Natural killer cell (primary cell): ENCODE results near the gene ISLR. TPM values are rescaled to one million over a fixed set of nuclear protein-coding genes. Genes with fewer than 3 reads are reported as not detected.

Experiments
- ATAC-seq, 3 donors: fragments of 150-1000 bp in 2 of 3; fragments of 200-7000 bp in 1 of 3; cut with Tn5 transposase; 1 replicate in 1 of 3; 2 replicates in 2 of 3; pipeline ENCODE4 v1.10.0; 2021; ENCODE audit warnings: mild to moderate bottlenecking in 2 of 3, moderate library complexity in 2 of 3
- DNase-seq, 2 donors: peaks; one replicate each; pipeline versions ENCODE4 v3.0.0 to v3.0.0-alpha.2; 2013 to 2021; ENCODE audit warnings: mixed read lengths in 1 of 2
- H3K27ac ChIP-seq: one replicate; pipeline ENCODE4 v1.5.1; 2013; ENCODE audit warnings: mild to moderate bottlenecking, low read length
- H3K27me3 ChIP-seq: one replicate; pipeline ENCODE4 v1.6.1; 2013; ENCODE audit warnings: low read length; ENCODE audit not compliant: control insufficient read depth, insufficient read depth
- H3K36me3 ChIP-seq: one replicate; pipeline ENCODE4 v1.6.1; 2013; ENCODE audit warnings: low read length; ENCODE audit not compliant: control insufficient read depth, insufficient read depth
- H3K4me1 ChIP-seq: one replicate; pipeline ENCODE4 v1.6.1; 2013; ENCODE audit warnings: low read length; ENCODE audit not compliant: control insufficient read depth, insufficient read depth
- H3K4me3 ChIP-seq: one replicate; pipeline ENCODE4 v1.5.1; 2013; ENCODE audit warnings: low read length
- H3K9me3 ChIP-seq: one replicate; pipeline ENCODE4 v1.6.1; 2013; ENCODE audit warnings: low read length; ENCODE audit not compliant: control insufficient read depth, insufficient read depth
- H3K27ac Mint-ChIP-seq, 2 donors: one replicate each; pipeline ENCODE4 v1.8.0; 2022; ENCODE audit warnings: mild to moderate bottlenecking in 2 of 2, mixed read lengths in 2 of 2, moderate library complexity in 1 of 2
- H3K27me3 Mint-ChIP-seq, 2 donors: one replicate each; pipeline ENCODE4 v1.8.0; 2022; ENCODE audit warnings: low read depth in 2 of 2, mixed read lengths in 2 of 2
- H3K36me3 Mint-ChIP-seq: one replicate; pipeline ENCODE4 v1.8.0; 2022; ENCODE audit warnings: mixed read lengths
- H3K4me1 Mint-ChIP-seq, 2 donors: one replicate each; pipeline ENCODE4 v1.8.0; 2022; ENCODE audit warnings: mixed read lengths in 2 of 2
- H3K4me3 Mint-ChIP-seq: one replicate; pipeline ENCODE4 v1.8.0; 2022; ENCODE audit warnings: mild to moderate bottlenecking, moderate library complexity, mixed read lengths
- H3K9me3 Mint-ChIP-seq, 2 donors: one replicate each; pipeline ENCODE4 v1.8.0; 2022; ENCODE audit warnings: mixed read lengths in 2 of 2
- CTCF ChIP-seq: fragments of 200-600 bp; IDR thresholded peaks from one replicate; pipeline ENCODE4 v1.8.0; 2022; ENCODE audit warnings: antibody characterized with exemption
- WGBS: methylation state at CpG from one replicate; pipeline ENCODE4 v1.1.7; 2013; ENCODE audit warnings: missing lambda C conversion rate; ENCODE audit not compliant: insufficient coverage; 5-methylcytosine and 5-hydroxymethylcytosine counted together
- intact Hi-C: fragments of 100-400 bp; cut with micrococcal nuclease; formaldehyde crosslinking; loops from one replicate; pipeline ENCODE4 v1.14.2; 2022
- total RNA-seq, 4 donors: library from RNA; stranded (reverse); fragments of 120-200 nt in 1 of 4; gene quantifications; one replicate each; pipeline versions ENCODE4 v1.2.3 to v1.2.4, GENCODE V29; 2013 to 2022

The ISLR gene
- total RNA-seq, 3 donors from 2014 or later (not counting 1 experiment from before 2014, with no cell fraction given) = not detected

- intact Hi-C loops = no loop called here
- no peak overlapping the region for H3K4me3 Mint-ChIP-seq
- H3K9me3 Mint-ChIP-seq = no peaks in the 10 kb centered on the region
- Histone ChIP-seq H3K36me3 (no peaks in the 10 kb centered on the region), H3K9me3 (no peaks in the 10 kb centered on the region), H3K27me3 (no peaks in the 10 kb centered on the region), H3K27ac (no peak overlapping the region), H3K4me1 (no peaks in the 10 kb centered on the region), H3K4me3 (no peak overlapping the region)
- peaks cover 2 to 7% of the 10 kb centered on the region in 2 donors for H3K27me3 Mint-ChIP-seq
- no peak for TF ChIP-seq CTCF
- no peak overlapping the region for H3K27ac Mint-ChIP-seq
- DNase-seq (no peak), ATAC-seq (no peak)
- WGBS = 77% methylated on average over 11 of the region's 11 CpGs
- H3K36me3 Mint-ChIP-seq = no peaks in the 10 kb centered on the region
- peaks cover 0 to 6% of the 10 kb centered on the region in 2 donors for H3K4me1 Mint-ChIP-seq
These were observed 35.5 kb downstream of the ISLR start for GRCh38 chr15:74208901-74209559.

GRCh38 chr15:74209560-74209958 is 36.0 kb downstream of the ISLR start:
- no peak overlapping the region for H3K4me3 Mint-ChIP-seq
- no peaks in the 10 kb centered on the region for H3K36me3 Mint-ChIP-seq
- Histone ChIP-seq H3K4me3 (no peak overlapping the region), H3K27ac (no peak overlapping the region), H3K27me3 (no peaks in the 10 kb centered on the region), H3K9me3 (no peaks in the 10 kb centered on the region), H3K36me3 (no peaks in the 10 kb centered on the region), H3K4me1 (no peaks in the 10 kb centered on the region)
- H3K27me3 Mint-ChIP-seq = peaks cover 3 to 7% of the 10 kb centered on the region in 2 donors
- WGBS = 78% methylated on average over 3 of the region's 5 CpGs
- peaks cover 0 to 6% of the 10 kb centered on the region in 2 donors for H3K4me1 Mint-ChIP-seq
- ATAC-seq (no peak), DNase-seq (no peak)
- H3K27ac Mint-ChIP-seq = no peak overlapping the region
- no peak for TF ChIP-seq CTCF
- no peaks in the 10 kb centered on the region for H3K9me3 Mint-ChIP-seq
- intact Hi-C loops = no loop called here

GRCh38 chr15:74209997-74210671 is 36.6 kb downstream of the ISLR start:
- Histone ChIP-seq H3K9me3 (no peaks in the 10 kb centered on the region), H3K36me3 (no peaks in the 10 kb centered on the region), H3K27me3 (no peaks in the 10 kb centered on the region), H3K27ac (no peak overlapping the region), H3K4me1 (no peaks in the 10 kb centered on the region), H3K4me3 (no peak overlapping the region)
- intact Hi-C loops = no loop called here
- WGBS = 72% methylated on average over 4 of the region's 4 CpGs
- TF ChIP-seq CTCF = no peak
- Mint-ChIP-seq H3K4me1 (peaks cover 0 to under 1% of the 10 kb centered on the region in 2 donors), H3K4me3 (no peak overlapping the region), H3K9me3 (no peaks in the 10 kb centered on the region), H3K36me3 (no peaks in the 10 kb centered on the region), H3K27ac (no peak overlapping the region), H3K27me3 (peaks cover 7 to 8% of the 10 kb centered on the region in 2 donors)
- no peak for ATAC-seq
- DNase-seq = no peak
